Cardiac fibroblast (primary cell): ENCODE data around the gene SLU7.
A peak's percentile ranks its signal among the peaks of the same experiment; 100 is the strongest.

Source experiments
- DNase-seq, 2 donors: peaks; one replicate each; pipeline versions ENCODE4 v3.0.0 to v3.0.0-alpha.2; 2010; ENCODE audit warnings: low read depth in 2 of 2
- H3K4me3 ChIP-seq, 2 donors: replicated peaks in 1 of 2; 1 replicate in 1 of 2; 2 replicates in 1 of 2; pipeline ENCODE4 v1.5.1; 2011; ENCODE audit warnings: low read depth in 2 of 2, low read length in 2 of 2, mild to moderate bottlenecking in 2 of 2, moderate library complexity in 1 of 2
- TF ChIP-seq, protein P1 (sequence below): IDR thresholded peaks from one replicate; pipeline ENCODE4 v1.5.1; 2011; ENCODE audit warnings: low read depth, mild to moderate bottlenecking, low read length, inconsistent platforms

The SLU7 gene

GRCh38 chr5:160420331-160420610, 1.4 kb upstream of the SLU7 start:
- TF ChIP-seq, protein P1, sequence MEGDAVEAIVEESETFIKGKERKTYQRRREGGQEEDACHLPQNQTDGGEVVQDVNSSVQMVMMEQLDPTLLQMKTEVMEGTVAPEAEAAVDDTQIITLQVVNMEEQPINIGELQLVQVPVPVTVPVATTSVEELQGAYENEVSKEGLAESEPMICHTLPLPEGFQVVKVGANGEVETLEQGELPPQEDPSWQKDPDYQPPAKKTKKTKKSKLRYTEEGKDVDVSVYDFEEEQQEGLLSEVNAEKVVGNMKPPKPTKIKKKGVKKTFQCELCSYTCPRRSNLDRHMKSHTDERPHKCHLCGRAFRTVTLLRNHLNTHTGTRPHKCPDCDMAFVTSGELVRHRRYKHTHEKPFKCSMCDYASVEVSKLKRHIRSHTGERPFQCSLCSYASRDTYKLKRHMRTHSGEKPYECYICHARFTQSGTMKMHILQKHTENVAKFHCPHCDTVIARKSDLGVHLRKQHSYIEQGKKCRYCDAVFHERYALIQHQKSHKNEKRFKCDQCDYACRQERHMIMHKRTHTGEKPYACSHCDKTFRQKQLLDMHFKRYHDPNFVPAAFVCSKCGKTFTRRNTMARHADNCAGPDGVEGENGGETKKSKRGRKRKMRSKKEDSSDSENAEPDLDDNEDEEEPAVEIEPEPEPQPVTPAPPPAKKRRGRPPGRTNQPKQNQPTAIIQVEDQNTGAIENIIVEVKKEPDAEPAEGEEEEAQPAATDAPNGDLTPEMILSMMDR = no peak
- DNase-seq = no peak
- H3K4me3 ChIP-seq = no peak overlapping the region

DNA sequence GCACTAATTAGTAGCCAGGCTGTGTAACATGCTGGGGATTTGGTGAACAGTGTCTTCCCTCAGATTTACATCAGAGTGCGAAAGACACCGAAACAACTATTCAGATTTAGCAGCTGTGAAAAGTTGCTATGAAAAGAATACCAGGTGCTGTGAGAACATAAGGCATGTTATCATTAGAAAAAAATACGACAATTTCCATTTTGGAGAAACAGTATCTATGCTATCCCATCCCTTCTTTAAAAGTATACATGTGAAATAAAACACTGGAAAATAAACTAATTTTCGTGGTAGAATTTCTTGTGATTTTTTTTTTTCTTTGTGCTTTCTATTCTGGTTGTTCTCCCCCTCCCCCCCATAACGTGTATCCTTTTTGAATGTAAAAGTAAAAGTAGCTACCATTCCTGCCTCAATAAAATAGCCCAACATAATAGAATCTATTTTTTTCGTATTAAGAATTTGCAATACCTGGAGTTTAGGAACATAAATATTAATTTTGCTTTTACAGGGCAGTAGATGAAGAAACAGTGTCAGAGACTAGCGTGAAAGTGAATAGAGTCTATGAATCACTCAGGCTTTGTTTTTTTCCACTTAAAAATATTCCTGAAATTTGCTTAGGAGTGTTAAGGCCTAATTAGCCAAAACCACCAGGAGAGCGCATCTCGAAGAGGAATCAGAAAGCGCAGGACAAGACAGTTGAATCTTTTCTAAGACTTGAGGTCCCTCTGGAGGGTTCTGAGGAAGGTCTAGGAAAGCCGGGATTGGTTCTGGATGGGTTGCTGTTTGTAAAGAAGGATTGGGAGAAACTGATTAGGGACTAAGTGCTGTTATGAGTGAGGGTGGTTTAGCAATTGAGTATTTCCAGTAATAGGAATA, 813 bp upstream of the SLU7 start:
- DNase-seq = no peak
- TF ChIP-seq, protein P1 = no peak
- peak overlapping the region; percentile 89 to 96 for H3K4me3 ChIP-seq

GRCh38 chr5:160399402-160400353, 19.2 kb downstream of the SLU7 start, which contains the start of gene FAM200C:
Gene FAM200C, minus strand, starts transcription at chr5:160400054. Its CDS starts 4,564 bp downstream, at chr5:160395490.
- peak within 1 kb of the TSS; percentile 70 to 72 for H3K4me3 ChIP-seq
- DNase-seq = peak; percentile 96 to 97
- TF ChIP-seq, protein P1 = no peak

- H3K4me3 ChIP-seq = peak overlapping the region; percentile 70 to 72
- DNase-seq = peak; percentile 32 to 54
- TF ChIP-seq, protein P1 = no peak
These were observed 20.1 kb downstream of the SLU7 start for GRCh38 chr5:160398806-160399205.

- no peak for DNase-seq
- no peak overlapping the region for H3K4me3 ChIP-seq
- TF ChIP-seq, protein P1 = no peak
These were observed 21.4 kb downstream of the SLU7 start for GRCh38 chr5:160397492-160397891.

DNA sequence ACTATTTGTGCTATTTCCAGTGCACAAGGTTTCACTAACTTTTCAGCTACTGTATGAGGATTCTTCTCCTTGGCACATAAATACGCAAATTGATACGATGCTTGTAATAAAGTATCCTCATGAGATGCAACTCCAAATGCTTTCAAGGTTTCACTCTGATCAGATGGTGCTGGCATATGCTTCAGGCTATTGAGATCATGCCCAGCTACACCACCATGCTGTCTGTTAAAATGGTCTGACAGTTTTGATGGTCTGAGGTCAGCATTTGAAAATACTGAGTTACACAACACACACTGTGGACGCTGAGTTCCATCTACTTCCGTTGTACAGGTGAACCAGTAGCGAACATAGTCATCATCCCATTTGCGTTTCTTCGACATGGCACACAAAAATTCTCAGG, 23.8 kb downstream of the SLU7 start:
- no peak for DNase-seq
- no peak overlapping the region for H3K4me3 ChIP-seq
- TF ChIP-seq, protein P1 = no peak
